Trophoblast cell (in vitro differentiated cells and primary cell): ENCODE results near the gene PEPD.

Experiments used
- DNase-seq, 2 donors: peaks; one replicate each; pipeline ENCODE4 v3.0.0-alpha.2; 2016
- H2AFZ ChIP-seq: 2 replicates; pipeline ENCODE4 v1.6.1; 2013; ENCODE audit warnings: low read length, moderate library complexity, mild to moderate bottlenecking; ENCODE audit not compliant: insufficient read depth, poor library complexity
- H2AK5ac ChIP-seq: 2 replicates; pipeline ENCODE4 v1.6.1; 2013; ENCODE audit warnings: mild to moderate bottlenecking, low read length
- H2BK120ac ChIP-seq: 2 replicates; pipeline ENCODE4 v1.6.1; 2013; ENCODE audit warnings: low read length, mild to moderate bottlenecking, moderate library complexity; ENCODE audit not compliant: insufficient read depth, poor library complexity
- H2BK12ac ChIP-seq: 2 replicates; pipeline ENCODE4 v1.6.1; 2013; ENCODE audit warnings: mild to moderate bottlenecking, low read length, moderate library complexity
- H2BK5ac ChIP-seq: 2 replicates; pipeline ENCODE4 v1.6.1; 2013; ENCODE audit warnings: low read length, low read depth, moderate library complexity, mild to moderate bottlenecking; ENCODE audit not compliant: poor library complexity
- H3K14ac ChIP-seq: 2 replicates; pipeline ENCODE4 v1.6.1; 2013; ENCODE audit warnings: mild to moderate bottlenecking, low read length
- H3K18ac ChIP-seq: 2 replicates; pipeline ENCODE4 v1.6.1; 2013; ENCODE audit warnings: mild to moderate bottlenecking, low read length
- H3K23ac ChIP-seq: 2 replicates; pipeline ENCODE4 v1.6.1; 2013; ENCODE audit warnings: low read length
- H3K27ac ChIP-seq: 2 replicates; pipeline ENCODE4 v1.5.1; 2013; ENCODE audit warnings: low read depth, mild to moderate bottlenecking, inconsistent platforms, low read length, moderate library complexity
- H3K27me3 ChIP-seq: 2 replicates; pipeline ENCODE4 v1.6.1; 2013; ENCODE audit warnings: inconsistent platforms, mild to moderate bottlenecking, low read length, moderate library complexity; ENCODE audit not compliant: insufficient read depth
- H3K36me3 ChIP-seq, 2 experiments: 1 replicate in 1 of 2; 2 replicates in 1 of 2; pipeline ENCODE4 v1.6.1; 2013; ENCODE audit warnings: low read length in 2 of 2, mild to moderate bottlenecking in 2 of 2, moderate library complexity in 1 of 2; ENCODE audit not compliant: insufficient read depth in 2 of 2, control insufficient read depth in 1 of 2
- H3K4ac ChIP-seq: 2 replicates; pipeline ENCODE4 v1.6.1; 2013; ENCODE audit warnings: low read depth, mild to moderate bottlenecking, low read length, moderate library complexity
- H3K4me1 ChIP-seq, 2 experiments: 1 replicate in 1 of 2; 2 replicates in 1 of 2; pipeline ENCODE4 v1.6.1; 2013; ENCODE audit warnings: low read length in 2 of 2, mild to moderate bottlenecking in 2 of 2, moderate library complexity in 1 of 2; ENCODE audit not compliant: insufficient read depth in 2 of 2, control insufficient read depth in 1 of 2
- H3K4me2 ChIP-seq: 2 replicates; pipeline ENCODE4 v1.6.1; 2013; ENCODE audit warnings: inconsistent platforms, mild to moderate bottlenecking, low read length, moderate library complexity
- H3K4me3 ChIP-seq: 2 replicates; pipeline ENCODE4 v1.5.1; 2013; ENCODE audit warnings: mild to moderate bottlenecking, low read depth, low read length, inconsistent platforms
- H3K79me1 ChIP-seq: one replicate; pipeline ENCODE4 v1.6.1; 2013; ENCODE audit warnings: low read length
- H3K79me2 ChIP-seq: 2 replicates; pipeline ENCODE4 v1.6.1; 2013; ENCODE audit warnings: low read length, mild to moderate bottlenecking; ENCODE audit not compliant: control insufficient read depth, insufficient read depth, poor library complexity
- H3K9ac ChIP-seq: 2 replicates; pipeline ENCODE4 v1.6.1; 2013; ENCODE audit warnings: mild to moderate bottlenecking, low read length
- H3K9me3 ChIP-seq: 2 replicates; pipeline ENCODE4 v1.6.1; 2013; ENCODE audit warnings: low read depth, mild to moderate bottlenecking, control low read depth, inconsistent platforms, low read length; ENCODE audit not compliant: insufficient read depth
- H4K12ac ChIP-seq: 2 replicates; pipeline ENCODE4 v1.6.1; 2013; ENCODE audit warnings: low read depth, mild to moderate bottlenecking, low read length, moderate library complexity
- H4K8ac ChIP-seq: 2 replicates; pipeline ENCODE4 v1.6.1; 2013; ENCODE audit warnings: low read depth, mild to moderate bottlenecking, low read length, moderate library complexity
- H4K91ac ChIP-seq: one replicate; pipeline ENCODE4 v1.6.1; 2013; ENCODE audit warnings: low read depth, mild to moderate bottlenecking, low read length, moderate library complexity
- WGBS: extraction: QIAGEN DNeasy Blood & Tissue Kit; methylation state at CpG from one replicate; pipeline ENCODE4 v1.1.7; 2013; ENCODE audit warnings: missing lambda C conversion rate; ENCODE audit not compliant: insufficient read length, insufficient coverage; ENCODE audit errors: extremely low coverage; 5-methylcytosine and 5-hydroxymethylcytosine counted together

Gene PEPD

DNA sequence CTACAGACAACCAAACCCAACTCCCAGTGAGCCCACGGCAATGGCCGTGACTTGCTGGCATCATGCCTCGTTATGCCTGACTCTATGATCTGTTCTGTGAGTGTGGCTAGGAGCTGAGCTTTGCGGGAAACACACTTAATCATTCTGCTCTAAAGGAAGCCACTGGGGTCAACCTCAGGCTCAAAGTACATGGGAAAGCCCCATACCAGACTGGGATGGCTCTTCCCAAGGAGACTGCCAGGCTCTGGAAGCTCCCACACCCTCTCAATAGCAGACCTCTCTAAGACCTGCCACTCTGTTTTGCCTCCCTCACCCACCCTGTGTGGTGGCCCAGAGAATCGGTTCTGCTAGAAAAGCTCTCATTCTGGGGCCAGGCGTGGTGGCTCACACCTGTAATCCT, 2.2 kb downstream of the PEPD start:
- no peak for DNase-seq
- Histone ChIP-seq H4K91ac (no peak overlapping the region), H3K27me3 (no peaks in the 10 kb centered on the region), H2BK120ac (no peak overlapping the region), H3K14ac (no peak overlapping the region), H3K23ac (no peak overlapping the region), H3K79me2 (no peaks in the 10 kb centered on the region), H3K4ac (no peak overlapping the region), H2BK12ac (no peak overlapping the region), H4K12ac (no peak overlapping the region), H3K79me1 (peaks cover 3% of the 10 kb centered on the region), H4K8ac (no peak overlapping the region), H3K4me1 (peaks cover 5% of the 10 kb centered on the region in 2 experiments), H2AK5ac (no peak overlapping the region), H3K18ac (no peak overlapping the region), H3K9me3 (peaks cover 3% of the 10 kb centered on the region), H3K4me2 (no peak overlapping the region), H3K4me3 (no peak overlapping the region), H3K36me3 (no peaks in the 10 kb centered on the region), H3K27ac (no peak overlapping the region), H3K9ac (no peak overlapping the region), H2BK5ac (no peak overlapping the region), H2AFZ (no peak overlapping the region)
- no CpG with 5 or more reads among the region's 6 CpGs for WGBS

- H3K4me1 ChIP-seq = peaks cover 5% of the 10 kb centered on the region in 2 experiments
- H3K9ac ChIP-seq = no peak overlapping the region
- peaks cover 2% of the 10 kb centered on the region for H3K9me3 ChIP-seq
- H4K91ac ChIP-seq = no peak overlapping the region
- no peak overlapping the region for H3K27ac ChIP-seq
- no peak overlapping the region for H4K8ac ChIP-seq
- no CpG with 5 or more reads among the region's 5 CpGs for WGBS
- H3K23ac ChIP-seq = no peak overlapping the region
- H3K79me2 ChIP-seq = no peaks in the 10 kb centered on the region
- H3K79me1 ChIP-seq = peaks cover 3% of the 10 kb centered on the region
- H4K12ac ChIP-seq = no peak overlapping the region
- H2BK120ac ChIP-seq = no peak overlapping the region
- H2BK12ac ChIP-seq = no peak overlapping the region
- no peaks in the 10 kb centered on the region for H3K27me3 ChIP-seq
- H2BK5ac ChIP-seq = no peak overlapping the region
- no peak overlapping the region for H3K18ac ChIP-seq
- H2AK5ac ChIP-seq = no peak overlapping the region
- no peak overlapping the region for H3K4ac ChIP-seq
- H2AFZ ChIP-seq = no peak overlapping the region
- H3K4me2 ChIP-seq = no peak overlapping the region
- H3K4me3 ChIP-seq = no peak overlapping the region
- H3K14ac ChIP-seq = no peak overlapping the region
- no peaks in the 10 kb centered on the region for H3K36me3 ChIP-seq
- DNase-seq = no peak
Observed at GRCh38 chr19:33518541-33518940, 3.0 kb downstream of the PEPD start.

- no peak for DNase-seq
- H2BK5ac ChIP-seq = no peak overlapping the region
- H3K4me1 ChIP-seq = peaks cover 5% of the 10 kb centered on the region in 2 experiments
- no peak overlapping the region for H3K14ac ChIP-seq
- H3K9ac ChIP-seq = no peak overlapping the region
- no peak overlapping the region for H2AFZ ChIP-seq
- H3K79me2 ChIP-seq = no peaks in the 10 kb centered on the region
- no peaks in the 10 kb centered on the region for H3K36me3 ChIP-seq
- H3K79me1 ChIP-seq = peaks cover 3% of the 10 kb centered on the region
- H3K4me2 ChIP-seq = no peak overlapping the region
- H3K4ac ChIP-seq = no peak overlapping the region
- peaks cover 2% of the 10 kb centered on the region for H3K9me3 ChIP-seq
- H3K18ac ChIP-seq = no peak overlapping the region
- no peaks in the 10 kb centered on the region for H3K27me3 ChIP-seq
- H4K12ac ChIP-seq = no peak overlapping the region
- H2AK5ac ChIP-seq = no peak overlapping the region
- H2BK120ac ChIP-seq = no peak overlapping the region
- no peak overlapping the region for H3K4me3 ChIP-seq
- no CpG with 5 or more reads among the region's 9 CpGs for WGBS
- H4K91ac ChIP-seq = no peak overlapping the region
- no peak overlapping the region for H3K23ac ChIP-seq
- H2BK12ac ChIP-seq = no peak overlapping the region
- H3K27ac ChIP-seq = no peak overlapping the region
- no peak overlapping the region for H4K8ac ChIP-seq
Observed at GRCh38 chr19:33517922-33518321, 3.7 kb downstream of the PEPD start.

DNA sequence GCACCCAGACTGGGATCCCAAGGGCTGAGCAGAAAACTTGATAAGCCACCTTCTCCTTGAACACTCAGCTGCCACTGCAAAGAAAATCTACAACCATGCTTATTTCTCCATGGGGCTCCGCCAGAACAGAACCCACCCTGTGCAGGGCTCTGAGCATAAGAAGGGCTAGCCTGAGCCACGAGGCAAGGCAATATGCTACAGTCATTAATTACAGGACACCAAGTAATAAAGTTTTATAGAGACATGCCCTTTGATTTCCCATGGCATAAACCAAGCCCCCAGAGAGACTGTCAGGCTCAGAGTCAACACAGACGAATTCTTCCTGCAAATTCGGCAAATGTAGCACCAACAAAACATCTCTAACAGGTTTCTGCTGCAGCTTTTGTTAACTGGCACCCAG, 5.7 kb downstream of the PEPD start:
- H2AK5ac ChIP-seq = no peak overlapping the region
- peaks cover 0 to 2% of the 10 kb centered on the region in 2 experiments for H3K36me3 ChIP-seq
- H3K79me2 ChIP-seq = no peaks in the 10 kb centered on the region
- no peak overlapping the region for H4K8ac ChIP-seq
- no peak overlapping the region for H2BK120ac ChIP-seq
- H4K12ac ChIP-seq = no peak overlapping the region
- no peak for DNase-seq
- H4K91ac ChIP-seq = no peak overlapping the region
- no peak overlapping the region for H2AFZ ChIP-seq
- no peak overlapping the region for H3K4me2 ChIP-seq
- no peaks in the 10 kb centered on the region for H3K27me3 ChIP-seq
- no peaks in the 10 kb centered on the region for H3K9me3 ChIP-seq
- H3K27ac ChIP-seq = no peak overlapping the region
- H3K4me3 ChIP-seq = no peak overlapping the region
- H3K23ac ChIP-seq = no peak overlapping the region
- no peak overlapping the region for H2BK5ac ChIP-seq
- H2BK12ac ChIP-seq = no peak overlapping the region
- no peaks in the 10 kb centered on the region for H3K79me1 ChIP-seq
- H3K9ac ChIP-seq = no peak overlapping the region
- H3K4me1 ChIP-seq = peaks cover 4% of the 10 kb centered on the region in 2 experiments
- H3K14ac ChIP-seq = no peak overlapping the region
- no CpG with 5 or more reads among the region's 4 CpGs for WGBS
- no peak overlapping the region for H3K4ac ChIP-seq
- H3K18ac ChIP-seq = no peak overlapping the region
